AG10803 (cell line): ENCODE data around the gene RAB11FIP3.

Source experiments
- DNase-seq: peaks from one replicate; pipeline ENCODE4 v3.0.0; 2010; ENCODE audit warnings: low read depth
- H3K4me3 ChIP-seq: 2 replicates; pipeline ENCODE4 v1.5.1; 2011; ENCODE audit warnings: mild to moderate bottlenecking, low read length, control low read depth
- CTCF ChIP-seq: conservative IDR thresholded peaks from 2 replicates; pipeline ENCODE4 v1.5.1; 2011; ENCODE audit warnings: mild to moderate bottlenecking, low read length, control low read depth, inconsistent platforms

The RAB11FIP3 gene

GRCh38 chr16:510066-510825 lies 84.8 kb downstream of the RAB11FIP3 start:
- no peak for TF ChIP-seq CTCF
- no peak overlapping the region for H3K4me3 ChIP-seq
- no peak for DNase-seq

GRCh38 chr16:512802-513201 lies 87.4 kb downstream of the RAB11FIP3 start:
- TF ChIP-seq CTCF, result no peak
- H3K4me3 ChIP-seq, result no peak overlapping the region
- no peak for DNase-seq

GRCh38 chr16:513950-514349 lies 88.5 kb downstream of the RAB11FIP3 start:
- no peak for TF ChIP-seq CTCF
- DNase-seq, result no peak
- H3K4me3 ChIP-seq, result no peak overlapping the region

GRCh38 chr16:515175-515938 lies 89.9 kb downstream of the RAB11FIP3 start:
- TF ChIP-seq CTCF, result no peak
- H3K4me3 ChIP-seq, result no peak overlapping the region
- DNase-seq, result no peak

- H3K4me3 ChIP-seq, result no peak overlapping the region
- no peak for TF ChIP-seq CTCF
- no peak for DNase-seq
Observed at GRCh38 chr16:515939-516226, 90.4 kb downstream of the RAB11FIP3 start.

GRCh38 chr16:516301-516700 lies 90.9 kb downstream of the RAB11FIP3 start:
- TF ChIP-seq CTCF, result no peak
- no peak for DNase-seq
- H3K4me3 ChIP-seq, result no peak overlapping the region

GRCh38 chr16:518858-519257 lies 93.4 kb downstream of the RAB11FIP3 start:
- no peak overlapping the region for H3K4me3 ChIP-seq
- TF ChIP-seq CTCF, result no peak
- no peak for DNase-seq
